Thyroid gland (tissue), 4 donors: ENCODE results near the gene RASSF6. TPM values are rescaled to one million over a fixed set of nuclear protein-coding genes. Genes with fewer than 3 reads are reported as not detected.

Experiments
- DNase-seq, 2 donors: peaks; one replicate each; pipeline ENCODE4 v3.0.0-alpha.2; 2019
- H3K27ac ChIP-seq, 3 donors: fragments of 200-600 bp; sonication (generic); 1 replicate in 2 of 3; 2 replicates in 1 of 3; pipeline ENCODE4 v1.5.1; 2016 to 2019; ENCODE audit warnings: mild to moderate bottlenecking in 1 of 3, moderate library complexity in 1 of 3
- H3K27me3 ChIP-seq: fragments of 200-600 bp; sonication (generic); one replicate; pipeline ENCODE4 v1.5.1; 2019
- H3K36me3 ChIP-seq, 2 donors: fragments of 200-600 bp; sonication (generic); one replicate each; pipeline ENCODE4 v1.5.1; 2016 to 2019
- H3K4me1 ChIP-seq, 2 donors: fragments of 200-600 bp; sonication (generic); one replicate each; pipeline ENCODE4 v1.5.1; 2017 to 2019
- H3K4me3 ChIP-seq, 3 donors: fragments of 200-600 bp; sonication (generic); replicated peaks in 1 of 3; 1 replicate in 2 of 3; 2 replicates in 1 of 3; pipeline ENCODE4 v1.5.1; 2016; ENCODE audit warnings: mild to moderate bottlenecking in 1 of 3
- H3K9me3 ChIP-seq: fragments of 200-600 bp; sonication (generic); one replicate; pipeline ENCODE4 v1.5.1; 2017
- POLR2A ChIP-seq, 2 donors: fragments of 450-650 bp; IDR thresholded peaks; one replicate each; pipeline ENCODE4 v1.6.1; 2017; ENCODE audit warnings: antibody characterized with exemption in 2 of 2, mild to moderate bottlenecking in 2 of 2, moderate library complexity in 1 of 2
- WGBS, 2 donors: methylation state at CpG; one replicate each; pipeline ENCODE4 v1.1.5; 2017; 5-methylcytosine and 5-hydroxymethylcytosine counted together
- intact Hi-C: fragments of 100-400 bp; cut with DNase I; formaldehyde crosslinking; loops from one replicate; pipeline ENCODE4 v1.15.1; 2023
- total RNA-seq, 4 donors: library from RNA; depleted of rRNA; stranded (reverse); fragments of >200 nt; gene quantifications; one replicate each; pipeline ENCODE4 v1.2.3, GENCODE V29; 2016
- TF ChIP-seq, protein P1 (sequence below), 6 experiments: fragments of 200-600 bp in 3 of 6; fragments of 450-650 bp in 3 of 6; sonication (generic) in 3 of 6; IDR thresholded peaks; one replicate each; pipeline ENCODE4 v1.5.1; 2016 to 2019; ENCODE audit warnings: antibody characterized with exemption in 6 of 6, mild to moderate bottlenecking in 2 of 6, inconsistent platforms in 1 of 6, moderate library complexity in 1 of 6

The RASSF6 gene
- total RNA-seq, 4 donors from 2014 or later: 2.5 to 13.1 (median 4.2) TPM

- no peaks in the 10 kb centered on the region for H3K9me3 ChIP-seq
- 72 to 73% methylated on average over 4 of the region's 4 CpGs for WGBS, 2 donors
- H3K27me3 ChIP-seq: no peaks in the 10 kb centered on the region
- intact Hi-C loops: no loop called here
- DNase-seq: no peak
- no peaks in the 10 kb centered on the region for H3K36me3 ChIP-seq
- TF ChIP-seq, protein P1, sequence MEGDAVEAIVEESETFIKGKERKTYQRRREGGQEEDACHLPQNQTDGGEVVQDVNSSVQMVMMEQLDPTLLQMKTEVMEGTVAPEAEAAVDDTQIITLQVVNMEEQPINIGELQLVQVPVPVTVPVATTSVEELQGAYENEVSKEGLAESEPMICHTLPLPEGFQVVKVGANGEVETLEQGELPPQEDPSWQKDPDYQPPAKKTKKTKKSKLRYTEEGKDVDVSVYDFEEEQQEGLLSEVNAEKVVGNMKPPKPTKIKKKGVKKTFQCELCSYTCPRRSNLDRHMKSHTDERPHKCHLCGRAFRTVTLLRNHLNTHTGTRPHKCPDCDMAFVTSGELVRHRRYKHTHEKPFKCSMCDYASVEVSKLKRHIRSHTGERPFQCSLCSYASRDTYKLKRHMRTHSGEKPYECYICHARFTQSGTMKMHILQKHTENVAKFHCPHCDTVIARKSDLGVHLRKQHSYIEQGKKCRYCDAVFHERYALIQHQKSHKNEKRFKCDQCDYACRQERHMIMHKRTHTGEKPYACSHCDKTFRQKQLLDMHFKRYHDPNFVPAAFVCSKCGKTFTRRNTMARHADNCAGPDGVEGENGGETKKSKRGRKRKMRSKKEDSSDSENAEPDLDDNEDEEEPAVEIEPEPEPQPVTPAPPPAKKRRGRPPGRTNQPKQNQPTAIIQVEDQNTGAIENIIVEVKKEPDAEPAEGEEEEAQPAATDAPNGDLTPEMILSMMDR (IDR thresholded peaks at IDR 0.05): no peak
- no peak for TF ChIP-seq POLR2A (IDR thresholded peaks at IDR 0.05)
- H3K27ac ChIP-seq: no peak overlapping the region
- no peak overlapping the region for H3K4me3 ChIP-seq
- H3K4me1 ChIP-seq: no peaks in the 10 kb centered on the region
These were observed 80.8 kb downstream of the RASSF6 start for GRCh38 chr4:73539386-73539785.

DNA sequence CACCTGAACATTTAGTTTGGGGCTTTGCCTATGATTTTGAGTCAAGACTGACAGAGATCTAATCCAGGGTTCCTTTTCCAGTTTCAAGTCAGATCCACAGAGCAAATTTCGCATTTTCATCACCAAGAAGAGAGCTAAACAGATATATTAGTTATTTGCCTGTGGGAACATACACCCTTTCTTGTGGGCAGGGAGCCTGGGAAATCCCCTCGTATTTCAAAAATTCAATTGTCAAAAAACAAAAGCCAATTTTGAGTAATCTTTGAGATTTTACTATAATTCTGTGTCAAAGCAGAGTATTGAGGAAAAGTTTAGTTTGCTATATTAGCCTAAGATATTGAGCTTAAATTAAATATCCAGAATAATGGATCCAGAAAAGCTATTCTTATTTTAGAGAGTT lies 82.1 kb downstream of the RASSF6 start:
- TF ChIP-seq POLR2A (IDR thresholded peaks at IDR 0.05): no peak
- TF ChIP-seq, protein P1 (IDR thresholded peaks at IDR 0.05): no peak
- Histone ChIP-seq H3K4me3 (no peak overlapping the region), H3K4me1 (no peaks in the 10 kb centered on the region), H3K27me3 (no peaks in the 10 kb centered on the region), H3K9me3 (no peaks in the 10 kb centered on the region), H3K36me3 (no peaks in the 10 kb centered on the region), H3K27ac (no peak overlapping the region)
- intact Hi-C loops: no loop called here
- WGBS, 2 donors: 84 to 86% methylated on average over 2 of the region's 2 CpGs
- no peak for DNase-seq

DNA sequence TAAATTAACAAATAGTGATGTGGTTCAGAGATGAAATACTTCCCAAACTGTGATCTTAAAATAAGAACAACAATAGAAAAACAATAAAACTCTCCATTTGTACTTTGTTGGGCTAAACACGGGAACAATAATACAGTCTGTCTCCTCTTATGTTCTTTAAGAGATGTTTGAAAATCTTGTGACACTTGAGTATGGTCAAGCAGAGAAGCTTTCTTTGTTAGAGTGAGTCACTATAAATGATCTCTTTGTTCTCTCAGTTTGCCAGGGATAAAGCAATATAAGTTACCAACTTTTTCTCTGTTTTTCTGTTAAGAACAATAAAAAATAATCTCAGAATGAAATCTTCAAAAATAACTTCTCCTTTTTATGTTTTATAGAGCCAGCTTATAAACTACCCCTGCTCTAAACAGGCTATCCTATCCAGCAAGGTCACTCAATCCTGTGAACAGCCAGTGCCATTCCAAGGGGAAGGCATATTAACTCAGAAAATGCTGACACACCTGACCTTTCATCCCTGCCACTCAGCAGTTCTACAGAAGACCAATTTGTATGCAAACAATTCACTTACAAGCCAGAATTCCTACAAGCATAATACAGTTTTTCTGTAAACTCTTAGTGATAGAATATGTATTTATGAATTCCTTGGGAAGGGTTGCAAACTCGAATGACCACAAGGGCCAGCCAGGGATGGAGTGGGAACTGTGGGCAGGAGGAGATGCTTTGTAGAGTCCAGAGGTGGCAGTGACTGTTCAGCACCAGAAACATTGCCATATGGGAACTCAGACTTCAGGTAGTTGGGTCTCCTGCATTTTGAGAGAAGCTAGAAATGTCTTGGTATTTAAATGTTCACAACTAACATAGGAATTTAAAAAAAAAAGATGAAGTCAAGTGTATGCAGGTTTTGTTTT lies 86.5 kb downstream of the RASSF6 start:
- 62 to 67% methylated on average over 2 of the region's 2 CpGs for WGBS, 2 donors
- no peak overlapping the region for H3K27ac ChIP-seq
- no peaks in the 10 kb centered on the region for H3K36me3 ChIP-seq
- no peak overlapping the region for H3K4me3 ChIP-seq
- H3K4me1 ChIP-seq: no peaks in the 10 kb centered on the region
- DNase-seq: no peak
- intact Hi-C loops: no loop called here
- no peaks in the 10 kb centered on the region for H3K27me3 ChIP-seq
- TF ChIP-seq, protein P1 (IDR thresholded peaks at IDR 0.05): no peak
- no peak for TF ChIP-seq POLR2A (IDR thresholded peaks at IDR 0.05)
- no peaks in the 10 kb centered on the region for H3K9me3 ChIP-seq

DNA sequence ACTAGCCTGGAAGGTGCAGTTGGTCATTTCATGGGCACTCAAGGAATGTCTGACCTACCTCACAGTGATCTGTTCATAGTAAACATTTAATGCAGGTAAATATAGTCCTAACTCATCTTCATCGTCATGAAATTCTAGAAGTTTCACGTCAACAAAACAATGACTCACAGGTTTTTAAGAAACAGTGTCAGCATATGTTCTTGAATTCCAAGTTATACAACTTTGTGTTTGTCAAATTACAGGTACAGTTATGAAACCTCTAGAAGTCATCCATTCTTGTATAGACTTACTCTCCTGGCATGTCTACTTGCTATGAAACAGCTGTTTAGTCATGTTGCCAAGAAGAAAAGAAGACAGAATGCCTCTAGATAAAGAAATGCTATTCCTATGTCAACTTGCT lies 92.1 kb downstream of the RASSF6 start:
- H3K4me3 ChIP-seq: no peak overlapping the region
- WGBS, 2 donors: 97% methylated on average over 2 of the region's 2 CpGs
- no peaks in the 10 kb centered on the region for H3K9me3 ChIP-seq
- intact Hi-C loops: no loop called here
- H3K36me3 ChIP-seq: no peaks in the 10 kb centered on the region
- H3K4me1 ChIP-seq: no peaks in the 10 kb centered on the region
- no peaks in the 10 kb centered on the region for H3K27me3 ChIP-seq
- no peak for DNase-seq
- H3K27ac ChIP-seq: no peak overlapping the region
- TF ChIP-seq, protein P1 (IDR thresholded peaks at IDR 0.05): no peak
- no peak for TF ChIP-seq POLR2A (IDR thresholded peaks at IDR 0.05)

- H3K36me3 ChIP-seq: no peaks in the 10 kb centered on the region
- WGBS, 2 donors: 68 to 80% methylated on average over 1 of the region's 1 CpG
- DNase-seq: no peak
- no peaks in the 10 kb centered on the region for H3K9me3 ChIP-seq
- H3K27me3 ChIP-seq: no peaks in the 10 kb centered on the region
- H3K27ac ChIP-seq: no peak overlapping the region
- no peak for TF ChIP-seq POLR2A (IDR thresholded peaks at IDR 0.05)
- TF ChIP-seq, protein P1 (IDR thresholded peaks at IDR 0.05): no peak
- intact Hi-C loops: no loop called here
- no peaks in the 10 kb centered on the region for H3K4me1 ChIP-seq
- no peak overlapping the region for H3K4me3 ChIP-seq
These were observed 93.0 kb downstream of the RASSF6 start for GRCh38 chr4:73527196-73527595.
